Measurements from ENCODE around the gene FAAP20. TPM values are rescaled to one million over a fixed set of nuclear protein-coding genes. Genes with fewer than 3 reads are reported as not detected.
A peak's percentile ranks its signal among the peaks of the same experiment; 100 is the strongest.
"Not testable (repeated sequence)": the region's sequence is repeated elsewhere in the genome, so short reads cannot be mapped to it uniquely, and the experiment has no call there.

Gene FAAP20
- total RNA-seq, 1 donor from 2014 or later: 16.0 TPM

- no peak for DNase-seq
Measured at GRCh38 chr1:2156866-2157265, 37.7 kb downstream of the FAAP20 start.

DNA sequence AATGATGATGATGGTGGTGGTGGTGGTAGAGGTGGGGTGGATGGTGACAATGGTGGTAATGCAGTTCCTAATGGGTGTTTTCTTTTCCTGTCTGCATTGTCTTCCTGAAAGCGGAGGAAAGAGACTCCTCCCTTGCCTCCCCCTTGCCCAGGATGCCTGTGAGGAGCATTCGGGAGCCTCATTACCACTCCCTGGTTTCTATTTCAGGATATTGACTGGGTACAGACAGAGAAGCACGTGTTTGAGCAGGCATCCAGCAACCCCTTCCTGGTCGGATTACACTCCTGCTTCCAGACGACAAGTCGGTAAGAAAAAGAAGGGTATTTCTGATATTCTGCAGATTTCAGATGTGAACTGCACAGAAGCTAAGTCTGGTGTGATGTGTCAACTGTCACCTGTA lies 38.8 kb downstream of the FAAP20 start:
- no peak for DNase-seq

DNA sequence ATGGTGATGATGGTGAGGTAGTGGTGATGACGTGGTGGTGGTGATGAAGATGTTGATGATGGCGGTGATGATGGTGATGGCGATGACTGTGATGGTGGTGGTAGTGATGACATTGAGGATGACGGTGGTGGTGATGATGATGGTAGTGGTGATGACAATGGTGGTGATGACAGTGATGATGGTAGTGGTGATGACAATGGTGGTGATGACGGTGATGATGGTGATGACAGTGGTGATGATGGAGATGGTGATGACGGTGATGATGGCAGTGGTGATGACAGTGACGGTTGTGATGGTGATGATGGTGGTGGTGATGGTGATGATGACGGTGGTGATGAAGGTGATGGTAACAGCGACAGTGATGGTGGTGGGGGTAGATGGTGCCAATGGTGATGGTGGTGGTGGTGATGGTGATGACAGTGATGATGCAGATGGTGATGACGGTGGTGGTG lies 39.4 kb downstream of the FAAP20 start:
- no peak for DNase-seq

DNA sequence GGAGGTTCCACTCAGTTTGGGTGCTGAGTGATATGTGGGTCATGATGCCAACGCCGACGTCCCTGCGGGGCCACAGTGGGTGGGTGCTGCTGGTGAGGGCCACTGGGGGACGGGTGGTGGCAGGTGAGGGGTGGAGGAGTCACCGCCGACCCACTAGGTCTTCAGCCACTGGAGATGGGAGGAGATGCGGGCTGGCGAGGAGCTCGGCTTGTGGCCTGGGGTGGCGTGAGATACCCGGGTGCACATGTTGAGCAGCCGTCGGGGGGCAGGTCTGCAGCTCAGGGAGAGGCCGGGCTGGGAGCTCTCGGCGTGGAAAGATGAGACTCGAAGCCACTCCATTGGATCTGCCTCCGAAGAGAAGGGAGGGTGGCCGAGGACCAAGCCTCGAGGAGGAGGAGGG lies 40.5 kb downstream of the FAAP20 start:
- no peak for DNase-seq

DNA sequence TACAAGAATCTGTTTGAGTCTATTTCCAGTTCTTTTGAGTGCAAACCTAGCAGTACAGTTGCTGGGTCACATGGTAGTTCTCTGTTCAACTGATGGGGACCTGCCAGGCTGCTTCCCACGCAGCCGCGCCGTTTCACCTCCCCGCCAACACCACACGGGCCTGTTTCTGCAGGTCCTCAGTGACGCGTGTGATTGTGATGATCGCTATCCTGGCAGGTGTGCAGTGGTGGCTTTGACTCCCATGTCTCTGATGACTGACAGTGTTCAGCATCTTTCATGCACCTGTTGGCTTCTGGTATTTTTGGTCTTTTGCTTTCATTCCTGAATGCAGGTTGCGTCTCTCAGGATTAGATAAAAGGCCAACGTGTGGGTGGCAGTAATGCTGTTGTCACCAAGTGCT lies 41.6 kb downstream of the FAAP20 start:
- DNase-seq: no peak

- DNase-seq: no peak
Measured at GRCh38 chr1:2151911-2152310, 42.7 kb downstream of the FAAP20 start.

DNA sequence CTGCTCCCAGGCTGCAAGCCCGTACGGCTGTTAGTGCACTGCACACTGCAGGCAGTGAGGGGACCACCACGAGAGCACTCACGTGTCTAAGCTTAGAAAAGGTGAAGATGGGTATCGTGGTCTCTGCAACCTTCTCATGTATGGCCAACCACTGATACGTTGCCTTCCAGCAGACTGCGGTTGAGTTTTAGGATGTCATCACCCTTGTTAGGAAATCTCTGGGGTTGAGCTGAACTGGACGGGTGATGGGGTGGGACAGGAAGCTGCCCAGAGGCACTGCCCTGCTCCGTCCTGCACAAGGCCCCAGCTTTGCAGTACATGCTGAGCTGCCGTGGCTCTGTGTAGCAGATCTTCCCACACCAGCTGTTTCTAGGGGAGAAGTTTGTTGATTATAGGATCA lies 43.3 kb downstream of the FAAP20 start:
- DNase-seq: no peak

DNA sequence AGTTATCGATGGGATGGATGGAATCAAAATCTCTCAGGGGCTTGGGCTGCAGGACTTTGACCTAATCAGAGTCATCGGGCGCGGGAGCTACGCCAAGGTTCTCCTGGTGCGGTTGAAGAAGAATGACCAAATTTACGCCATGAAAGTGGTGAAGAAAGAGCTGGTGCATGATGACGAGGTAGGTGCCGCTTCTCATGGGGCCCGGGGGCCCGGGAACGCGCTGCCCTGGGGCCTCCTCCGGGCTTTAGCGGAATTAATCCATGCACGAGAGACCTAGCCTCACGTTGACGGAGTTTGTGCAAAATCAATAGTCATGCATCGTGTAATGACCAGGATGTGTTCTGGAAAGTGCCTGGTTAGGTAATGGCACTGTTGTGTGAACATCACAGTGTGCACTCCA lies 43.8 kb downstream of the FAAP20 start:
- no peak for DNase-seq

GRCh38 chr1:2148691-2149090 lies 45.9 kb downstream of the FAAP20 start:
- peak; percentile 77 for DNase-seq

GRCh38 chr1:2147869-2148268 lies 46.7 kb downstream of the FAAP20 start:
- DNase-seq: not testable (repeated sequence)

DNA sequence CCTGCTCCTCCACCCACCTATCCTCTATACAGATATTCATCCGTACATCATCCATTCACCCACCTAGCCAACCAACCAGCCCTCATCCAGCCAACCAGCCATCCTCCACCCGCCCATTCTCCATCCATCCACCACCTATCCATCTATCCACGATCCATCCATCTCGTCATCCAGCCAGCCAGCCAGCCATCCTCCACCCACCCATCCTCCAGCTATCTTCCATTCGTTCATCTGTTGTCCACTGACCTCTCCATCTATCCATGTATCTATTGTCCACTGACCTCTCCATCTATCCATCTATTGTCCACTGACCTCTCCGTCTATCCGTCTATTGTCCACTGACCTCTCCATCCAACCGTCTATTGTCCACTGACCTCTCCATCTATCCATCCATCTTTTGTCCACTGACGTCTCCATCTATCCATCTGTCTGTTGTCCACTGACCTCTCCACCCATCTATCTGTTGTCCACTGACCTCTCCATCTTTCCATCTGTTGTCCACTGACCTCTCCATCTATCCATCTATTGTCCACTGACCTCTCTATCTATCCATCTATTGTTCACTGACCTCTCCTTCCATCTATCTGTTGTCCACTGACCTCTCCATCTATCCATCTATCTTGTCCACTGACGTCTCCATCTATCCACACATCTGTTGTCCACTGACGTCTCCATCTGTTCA lies 47.6 kb downstream of the FAAP20 start:
- DNase-seq: no peak

- no peak for DNase-seq
Measured at GRCh38 chr1:2145946-2146835, 48.4 kb downstream of the FAAP20 start.

DNA sequence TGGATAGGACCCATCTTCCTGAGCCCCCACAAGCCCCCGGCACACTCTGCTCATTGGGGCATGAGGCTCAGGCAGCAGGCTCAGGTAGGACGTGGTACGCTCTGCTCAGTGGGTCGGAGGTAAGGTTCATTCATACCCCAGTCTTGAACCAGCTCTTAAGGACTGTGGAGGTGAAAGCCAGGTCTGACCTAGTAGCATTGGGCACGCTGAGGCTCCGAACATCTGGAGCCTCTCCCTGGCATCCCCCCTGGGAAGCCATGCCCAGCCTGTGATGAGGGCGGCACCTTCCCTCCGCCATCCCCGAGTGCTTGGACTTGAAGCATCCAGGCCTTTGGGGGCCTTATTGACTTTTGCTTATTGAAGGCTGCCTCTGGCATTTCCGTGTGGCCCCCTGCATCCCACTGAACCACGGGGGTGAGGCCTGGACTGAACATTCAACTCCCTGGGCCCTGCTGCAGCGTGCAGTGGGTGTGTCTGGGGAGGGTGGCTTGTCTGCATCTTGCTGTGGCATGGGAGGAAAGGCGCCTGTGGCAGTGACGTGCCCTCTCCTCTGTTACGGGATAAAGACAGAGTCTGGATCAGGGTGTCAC lies 50.0 kb downstream of the FAAP20 start:
- no peak for DNase-seq

- no peak for DNase-seq
Measured at GRCh38 chr1:2143814-2144500, 50.6 kb downstream of the FAAP20 start.

GRCh38 chr1:2141025-2141424 lies 53.5 kb downstream of the FAAP20 start:
- no peak for DNase-seq

Other genes with a start within 250 kb of the FAAP20 start
- not detected in 2 replicates for gene CFAP74, start 191.0 kb downstream of the FAAP20 start, total RNA-seq
- gene GABRD, start 175.4 kb downstream of the FAAP20 start, total RNA-seq: 0.33 and 0.51 TPM in 2 replicates
- gene PRKCZ, start 144.4 kb downstream of the FAAP20 start, total RNA-seq: 20.6 and 22.8 TPM in 2 replicates
- gene SKI, start 33.5 kb upstream of the FAAP20 start, total RNA-seq: 26.7 and 44.4 TPM in 2 replicates
- gene MORN1, start 196.8 kb upstream of the FAAP20 start, total RNA-seq: 7.4 and 7.7 TPM in 2 replicates
- gene RER1, start 197.1 kb upstream of the FAAP20 start, total RNA-seq: 62.6 and 64.8 TPM in 2 replicates
- 33.4 and 44.9 TPM in 2 replicates for gene PEX10, start 217.8 kb upstream of the FAAP20 start, total RNA-seq